GM20431 (cell line): Measurements from ENCODE around the gene KRTAP4-16.
"Not testable (repeated sequence)": the region's sequence is repeated elsewhere in the genome, so short reads cannot be mapped to it uniquely, and the experiment has no call there.

ENCODE experiments used
- in situ Hi-C: fragments of 300-500 bp; cut with MseI, MboI; formaldehyde crosslinking; loops from one replicate; pipeline ENCODE4 v1.15.0; 2020; ENCODE audit warnings: low sequenced_read_pairs; ENCODE audit not compliant: unreplicated experiment

Gene KRTAP4-16

DNA sequence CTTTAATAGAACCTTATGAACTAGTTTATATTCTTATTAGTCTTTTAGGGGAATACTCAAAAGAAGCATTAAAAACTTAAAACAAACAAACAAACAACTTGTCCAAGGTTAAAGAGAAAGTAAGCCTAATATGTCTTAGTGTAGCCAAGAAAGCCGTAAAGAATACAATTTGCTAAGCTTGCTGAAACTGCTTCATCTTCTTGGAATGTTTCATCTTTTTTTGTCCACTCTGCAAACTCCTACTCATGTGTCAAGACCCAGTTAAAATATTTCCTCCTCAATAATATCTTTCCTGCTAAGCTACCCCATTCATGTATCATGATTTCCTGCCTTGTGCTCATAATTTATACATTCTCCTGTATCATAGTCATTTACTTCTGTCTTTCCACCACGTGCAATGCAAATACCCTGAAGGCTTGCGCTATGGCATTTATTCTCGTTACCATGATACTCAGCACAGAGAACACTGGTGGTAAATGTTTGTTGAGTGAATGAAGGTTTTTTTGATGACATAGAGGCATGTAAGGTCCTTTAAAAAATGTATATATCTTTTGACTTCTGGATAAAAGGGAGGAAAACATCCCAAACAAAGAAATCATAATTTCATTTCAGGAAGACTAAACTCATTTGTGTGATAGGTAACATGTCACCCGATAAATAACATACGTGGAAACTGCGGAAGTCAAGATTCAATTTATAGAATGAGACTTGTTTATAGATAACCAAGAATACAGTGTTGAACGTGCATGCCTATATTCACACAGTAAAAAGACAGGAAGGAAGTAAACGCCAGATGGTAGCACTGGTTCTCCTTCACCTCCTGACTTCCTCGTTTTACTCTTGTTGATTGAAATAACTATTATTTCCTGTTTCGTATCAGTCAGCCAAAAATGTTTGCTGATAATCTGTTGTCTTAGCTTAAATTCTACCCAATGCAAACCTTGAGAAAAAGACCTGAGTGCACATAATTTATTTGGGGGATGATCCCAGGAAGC is 18.0 kb upstream of the KRTAP4-16 start:
- in situ Hi-C loops, result not testable (repeated sequence)

DNA sequence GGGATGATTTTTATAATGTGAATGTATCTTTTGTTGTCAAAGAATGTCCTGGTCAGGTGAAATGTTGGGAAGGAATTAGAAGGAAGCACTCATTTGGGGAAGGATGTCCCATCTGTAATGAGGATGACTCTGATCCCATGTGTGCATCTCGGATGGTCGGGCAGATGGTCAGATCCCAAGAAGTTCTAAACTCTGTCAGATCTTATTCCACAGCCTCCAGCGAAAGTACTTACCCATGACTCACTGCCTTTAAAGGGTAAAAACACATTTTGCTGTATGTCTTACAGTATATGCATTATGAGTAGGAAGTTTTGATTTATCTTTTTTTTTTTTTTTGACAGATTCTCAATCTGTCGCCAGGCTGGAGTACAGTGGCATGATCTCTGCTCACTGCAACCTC is 16.7 kb upstream of the KRTAP4-16 start:
- in situ Hi-C loops, result no loop called here

DNA sequence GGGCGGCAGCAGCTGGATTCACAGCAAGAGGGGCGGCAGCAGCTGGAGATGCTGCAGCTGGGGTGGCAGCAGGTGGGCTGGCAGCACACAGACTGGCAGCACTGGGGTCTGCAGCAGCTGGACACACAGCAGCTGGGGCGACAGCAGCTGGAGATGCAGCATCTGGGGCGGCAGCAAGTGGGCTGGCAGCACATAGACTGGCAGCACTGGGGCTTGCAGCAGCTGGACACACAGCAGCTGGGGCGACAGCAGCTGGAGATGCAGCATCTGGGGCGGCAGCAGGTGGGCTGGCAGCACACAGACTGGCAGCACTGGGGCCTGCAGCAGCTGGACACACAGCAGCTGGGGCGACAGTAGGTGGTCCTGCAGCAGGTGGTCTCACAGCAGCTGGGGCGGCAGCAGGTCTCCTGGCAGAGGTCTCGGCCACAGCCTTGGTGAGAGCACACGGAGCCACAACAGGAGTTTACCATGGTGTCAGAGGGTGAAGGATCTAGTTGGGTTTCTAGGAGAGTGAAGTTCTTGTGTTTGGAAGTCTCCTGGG is 15.9 kb upstream of the KRTAP4-16 start, which contains the start of gene KRTAP4-11:
Gene KRTAP4-11 (minus strand): TSS at position 528 of the 541 bp plus-strand sequence. CDS start 58 bp downstream, at position 470.
- in situ Hi-C loops, result not testable (repeated sequence)

DNA sequence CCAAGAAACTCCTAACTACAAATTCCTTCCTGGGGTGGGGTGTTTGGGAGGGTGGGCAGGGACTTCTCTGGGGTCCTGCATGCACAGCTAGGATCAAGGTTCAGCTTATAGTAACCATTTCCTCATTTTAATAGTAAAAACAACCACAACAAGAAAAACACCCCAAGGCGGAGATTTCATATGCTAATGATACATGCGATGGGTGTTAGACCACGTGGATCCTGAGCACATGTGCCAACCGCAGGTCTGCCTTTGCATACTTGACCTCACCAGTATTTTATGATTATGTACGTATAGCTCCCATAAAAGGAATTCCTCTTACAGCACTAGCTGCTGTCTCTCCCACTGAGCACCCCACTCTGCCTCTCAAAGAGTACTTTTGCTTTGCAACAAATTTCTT is 14.3 kb upstream of the KRTAP4-16 start:
- in situ Hi-C loops, result no loop called here

DNA sequence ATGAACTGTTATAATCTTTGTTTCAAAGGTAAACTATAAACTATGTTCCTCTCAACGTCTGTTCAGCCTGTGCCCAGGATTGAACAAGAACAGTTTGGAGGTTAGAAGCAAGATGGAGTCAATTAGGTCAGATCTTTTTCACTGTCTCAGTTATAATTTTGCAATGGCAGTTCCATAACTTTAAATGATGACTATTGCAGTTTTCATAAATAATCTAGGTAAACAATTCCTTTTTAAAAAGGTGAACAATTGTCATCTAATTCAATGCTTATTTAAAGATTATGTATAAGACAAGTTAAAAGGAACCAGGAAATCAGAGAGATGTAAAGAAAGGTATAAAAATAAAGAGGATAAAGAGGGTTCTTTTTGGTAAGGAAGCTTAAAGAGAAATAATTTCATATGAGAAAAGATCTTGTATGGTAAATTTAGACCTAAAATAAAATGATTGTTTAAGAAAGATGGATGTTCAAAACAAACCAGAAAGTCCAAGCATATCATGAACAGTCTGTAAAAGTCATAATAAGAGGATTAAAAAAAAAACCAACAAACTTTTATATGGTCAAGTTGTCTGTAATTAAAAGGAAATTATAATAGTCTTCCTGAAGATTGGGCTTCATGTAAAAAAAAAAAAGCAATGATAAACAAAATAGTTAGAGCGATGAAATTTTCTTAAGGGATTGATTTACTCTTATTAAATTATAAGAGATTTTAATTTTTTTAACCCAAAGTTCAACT is 9.3 kb upstream of the KRTAP4-16 start:
- in situ Hi-C loops, result no loop called here

DNA sequence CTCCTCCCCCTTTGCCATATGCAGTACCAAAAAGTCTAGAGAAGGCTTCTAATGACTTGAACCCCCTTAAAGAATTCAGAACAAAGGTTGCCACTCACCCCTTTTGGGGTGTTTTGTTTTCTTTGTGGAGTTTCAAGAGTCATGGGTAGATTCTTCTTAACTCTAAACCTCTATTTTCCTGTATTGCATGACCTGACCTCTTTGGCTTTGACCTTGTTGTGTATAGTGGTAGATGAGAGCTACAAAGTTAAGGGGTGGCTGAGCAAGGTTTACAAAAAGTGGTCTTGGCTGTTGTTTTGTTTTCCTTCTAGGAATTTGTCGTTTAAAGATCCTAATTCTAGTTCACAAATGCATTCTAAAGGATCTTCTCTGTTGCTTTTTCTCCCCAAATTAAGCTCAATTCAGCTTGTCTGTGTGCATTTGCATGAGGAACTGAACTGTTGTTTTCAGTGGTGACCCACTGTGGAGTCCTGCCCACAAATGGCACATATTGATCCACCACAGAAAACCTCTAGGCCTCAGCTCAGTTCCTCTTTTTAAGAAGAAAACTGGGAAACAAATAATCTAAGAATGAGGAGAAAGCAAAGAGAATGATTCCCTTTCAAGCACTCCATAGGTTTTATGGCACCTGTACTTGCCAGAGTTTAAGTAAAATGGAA is 6.8 kb upstream of the KRTAP4-16 start:
- in situ Hi-C loops, result not testable (repeated sequence)

DNA sequence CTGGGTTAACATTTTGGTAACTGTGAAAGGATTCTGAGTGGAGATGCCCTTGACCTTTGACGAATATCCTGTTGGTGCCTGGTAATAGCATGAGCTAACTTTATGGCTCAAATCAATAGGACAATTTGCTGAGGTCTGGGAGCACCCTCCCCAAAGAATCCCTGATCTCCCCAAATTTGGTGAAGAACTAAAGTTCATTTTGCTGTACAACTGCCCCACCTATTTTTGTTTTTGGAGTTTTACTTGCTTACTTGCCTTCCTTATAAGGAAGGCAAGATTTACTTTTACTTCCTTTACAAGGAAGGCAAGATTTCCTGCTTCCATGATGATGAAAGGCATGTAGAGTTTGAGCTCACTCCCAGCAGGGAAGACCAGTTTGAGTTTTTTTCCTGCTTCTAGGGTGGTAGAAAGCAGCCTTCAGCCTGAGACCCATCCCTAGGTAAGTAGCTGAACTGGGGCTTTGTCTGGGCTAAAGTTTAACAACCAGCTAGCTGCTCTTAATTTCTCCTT is 6.0 kb upstream of the KRTAP4-16 start:
- in situ Hi-C loops, result no loop called here

DNA sequence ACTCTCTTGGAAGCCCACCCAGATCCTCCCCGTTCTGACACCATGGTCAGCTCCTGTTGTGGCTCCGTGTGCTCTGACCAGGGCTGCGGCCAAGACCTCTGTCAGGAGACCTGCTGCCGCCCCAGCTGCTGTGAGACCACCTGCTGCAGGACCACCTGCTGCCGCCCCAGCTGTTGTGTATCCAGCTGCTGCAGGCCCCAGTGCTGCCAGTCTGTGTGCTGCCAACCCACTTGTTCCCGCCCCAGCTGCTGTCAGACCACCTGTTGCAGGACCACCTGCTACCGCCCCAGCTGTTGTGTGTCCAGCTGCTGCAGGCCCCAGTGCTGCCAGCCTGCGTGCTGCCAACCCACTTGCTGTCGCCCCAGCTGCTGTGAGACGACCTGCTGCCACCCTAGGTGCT is 3.3 kb upstream of the KRTAP4-16 start, which contains the start of gene KRTAP4-9:
Gene KRTAP4-9 (plus strand): TSS at position 43 of the 400 bp plus-strand sequence. CDS start 0 bp downstream, at position 43.
- in situ Hi-C loops, result not testable (repeated sequence)

DNA sequence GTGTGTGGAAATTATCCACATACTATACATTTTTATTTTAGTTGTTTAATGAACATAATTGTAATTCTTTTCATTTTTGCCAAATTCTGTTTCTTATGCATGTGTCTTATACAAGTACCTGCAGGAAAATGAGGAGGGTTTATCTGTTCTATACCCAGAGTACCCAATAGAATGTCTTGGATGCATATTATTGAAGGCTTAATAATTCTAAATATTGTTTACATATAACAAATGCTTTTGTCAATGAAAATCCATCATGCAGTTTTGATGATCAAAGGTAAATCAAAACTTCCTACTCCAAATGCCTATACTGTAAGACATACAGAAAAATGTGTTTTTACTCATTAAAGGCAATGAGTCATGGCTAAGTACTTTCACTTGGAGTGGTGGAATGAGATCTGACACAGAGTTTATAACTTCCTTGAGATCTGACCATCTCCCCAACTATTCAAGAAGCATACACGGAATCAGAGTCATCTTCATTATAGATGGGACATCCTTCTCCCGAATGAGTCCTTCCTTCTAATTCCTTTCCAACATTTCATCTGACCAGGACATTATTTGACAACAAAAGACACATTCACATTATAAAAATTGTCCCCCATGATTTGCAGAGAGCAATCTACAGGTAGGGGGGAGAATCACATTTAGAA is 2.5 kb upstream of the KRTAP4-16 start:
- in situ Hi-C loops, result not testable (repeated sequence)

DNA sequence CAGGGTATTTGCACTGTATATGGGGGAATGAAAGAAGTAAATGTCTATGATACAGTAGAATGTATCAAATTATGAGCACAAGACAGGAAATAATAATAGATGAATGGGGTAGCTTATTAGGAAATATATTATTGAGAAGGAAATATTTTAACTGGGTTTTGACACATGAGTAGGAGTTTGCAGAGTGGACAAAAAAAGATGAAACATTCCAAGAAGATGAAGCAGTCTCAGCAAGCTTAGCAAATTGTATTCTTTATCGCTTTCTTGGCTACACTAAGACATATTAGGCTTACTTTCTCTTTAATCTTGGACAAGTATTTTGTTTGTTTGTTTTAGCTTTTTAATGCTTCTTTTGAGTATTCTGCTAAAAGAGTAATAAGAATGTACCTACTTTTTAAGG is 1.9 kb upstream of the KRTAP4-16 start:
- in situ Hi-C loops, result no loop called here

DNA sequence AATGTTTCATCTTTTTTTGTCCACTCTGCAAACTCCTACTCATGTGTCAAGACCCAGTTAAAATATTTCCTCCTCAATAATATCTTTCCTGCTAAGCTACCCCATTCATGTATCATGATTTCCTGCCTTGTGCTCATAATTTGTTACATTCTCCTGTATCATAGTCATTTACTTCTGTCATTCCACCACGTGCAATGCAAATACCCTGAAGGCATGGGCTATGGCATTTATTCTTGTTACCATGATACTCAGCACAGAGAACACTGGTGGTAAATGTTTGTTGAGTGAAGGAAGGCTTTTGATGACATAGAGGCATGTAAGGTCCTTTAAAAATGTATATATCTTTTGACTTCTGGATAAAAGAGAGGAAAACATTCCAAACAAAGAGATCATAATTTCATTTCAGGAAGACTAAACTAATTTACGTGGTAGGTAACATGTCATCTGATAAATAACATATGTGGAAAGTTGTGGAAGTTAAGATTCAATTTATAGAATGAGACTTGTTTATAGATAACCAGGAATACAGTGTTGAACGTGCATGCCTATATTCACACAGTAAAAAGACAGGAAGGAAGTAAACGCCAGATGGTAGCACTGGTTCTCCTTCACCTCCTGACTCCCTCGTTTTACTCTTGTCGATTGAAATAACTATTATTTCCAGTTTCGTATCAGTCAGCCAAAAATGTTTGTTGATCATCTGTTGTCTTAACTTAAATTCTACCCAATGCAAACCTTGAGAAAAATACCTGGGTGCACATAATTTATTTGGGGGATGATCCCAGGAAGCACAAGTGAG is 2.1 kb downstream of the KRTAP4-16 start:
- in situ Hi-C loops, result not testable (repeated sequence)

DNA sequence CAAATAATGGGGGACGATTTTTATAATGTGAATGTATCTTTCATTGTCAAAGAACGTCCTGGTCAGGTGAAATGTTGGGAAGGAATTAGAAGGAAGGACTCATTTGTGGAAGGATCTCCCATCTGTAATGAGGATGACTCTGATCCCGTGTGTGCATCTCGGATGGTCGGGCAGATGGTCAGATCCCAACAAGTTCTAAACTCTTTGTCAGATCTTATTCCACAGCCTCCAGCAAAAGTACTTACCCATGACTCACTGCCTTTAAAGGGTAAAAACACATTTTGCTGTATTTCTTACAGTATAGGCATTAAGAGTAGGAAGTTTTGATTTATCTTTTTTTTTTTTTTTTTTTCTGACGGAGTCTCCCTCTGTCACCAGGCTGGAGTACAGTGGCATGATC is 3.5 kb downstream of the KRTAP4-16 start:
- in situ Hi-C loops, result no loop called here

DNA sequence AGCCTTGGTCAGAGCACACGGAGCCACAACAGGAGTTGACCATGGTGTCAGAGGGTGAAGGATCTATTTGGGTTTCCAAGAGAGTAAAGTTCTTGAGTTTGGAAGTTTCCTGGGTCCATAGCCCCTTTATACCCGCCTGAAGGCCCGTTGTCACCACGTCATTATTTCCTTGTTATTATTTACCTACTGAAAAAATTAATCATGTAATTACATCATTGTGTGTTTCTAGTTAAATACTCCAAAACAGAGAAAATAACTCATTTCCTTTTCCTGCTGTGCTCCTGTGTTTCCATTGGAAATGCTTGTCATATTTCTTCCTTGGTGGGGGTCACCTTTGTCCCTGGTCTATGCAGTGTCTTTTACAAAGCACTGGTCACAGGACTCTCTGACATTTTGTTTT is 4.0 kb downstream of the KRTAP4-16 start, which contains the start of gene KRTAP4-8:
Gene KRTAP4-8 (minus strand): TSS at position 101 of the 400 bp plus-strand sequence. CDS start 58 bp downstream, at position 43.
- in situ Hi-C loops, result no loop called here

DNA sequence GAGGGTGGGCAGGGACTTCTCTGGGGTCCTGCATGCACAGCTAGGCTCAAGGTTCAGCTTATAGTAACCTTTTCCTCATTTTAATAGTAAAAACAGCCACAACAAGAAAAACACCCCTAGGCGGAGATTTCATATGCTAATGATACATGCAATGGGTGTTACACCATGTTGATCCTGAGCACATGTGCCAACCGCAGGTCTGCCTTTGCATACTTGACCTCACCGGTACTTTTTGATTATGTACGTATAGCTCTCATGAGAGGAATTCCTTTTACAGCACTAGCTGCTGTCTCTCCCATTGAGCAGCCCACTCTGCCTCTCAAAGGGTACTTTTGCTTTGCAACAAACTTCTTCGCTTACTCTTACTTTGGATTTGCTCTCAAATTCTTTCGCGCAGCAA is 6.0 kb downstream of the KRTAP4-16 start:
- in situ Hi-C loops, result no loop called here

DNA sequence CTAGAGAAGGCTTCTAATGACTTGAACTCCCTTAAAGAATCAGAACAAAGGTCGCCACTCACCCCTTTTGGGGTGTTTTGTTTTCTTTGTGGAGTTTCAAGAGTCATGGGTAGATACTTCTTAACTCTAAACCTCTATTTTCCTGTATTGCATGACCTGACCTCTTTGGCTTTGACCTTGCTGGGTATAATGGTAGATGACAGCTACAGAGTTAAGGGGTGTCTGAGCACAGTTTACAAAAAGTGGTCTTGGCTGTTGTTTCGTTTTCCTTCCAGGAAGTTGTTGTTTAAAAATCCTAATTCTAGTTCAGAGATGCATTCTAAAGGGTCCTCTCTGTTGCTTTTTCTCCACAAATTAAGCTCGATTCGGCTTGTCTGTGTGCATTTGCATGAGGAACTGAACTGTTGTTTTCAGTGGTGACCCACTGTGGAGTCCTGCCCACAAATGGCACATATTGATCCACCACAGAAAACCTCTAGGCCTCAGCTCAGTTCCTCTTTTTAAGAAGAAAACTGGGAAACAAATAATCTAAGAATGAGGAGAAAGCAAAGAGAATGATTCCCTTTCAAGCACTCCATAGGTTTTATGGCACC is 13.2 kb downstream of the KRTAP4-16 start:
- in situ Hi-C loops, result not testable (repeated sequence)

DNA sequence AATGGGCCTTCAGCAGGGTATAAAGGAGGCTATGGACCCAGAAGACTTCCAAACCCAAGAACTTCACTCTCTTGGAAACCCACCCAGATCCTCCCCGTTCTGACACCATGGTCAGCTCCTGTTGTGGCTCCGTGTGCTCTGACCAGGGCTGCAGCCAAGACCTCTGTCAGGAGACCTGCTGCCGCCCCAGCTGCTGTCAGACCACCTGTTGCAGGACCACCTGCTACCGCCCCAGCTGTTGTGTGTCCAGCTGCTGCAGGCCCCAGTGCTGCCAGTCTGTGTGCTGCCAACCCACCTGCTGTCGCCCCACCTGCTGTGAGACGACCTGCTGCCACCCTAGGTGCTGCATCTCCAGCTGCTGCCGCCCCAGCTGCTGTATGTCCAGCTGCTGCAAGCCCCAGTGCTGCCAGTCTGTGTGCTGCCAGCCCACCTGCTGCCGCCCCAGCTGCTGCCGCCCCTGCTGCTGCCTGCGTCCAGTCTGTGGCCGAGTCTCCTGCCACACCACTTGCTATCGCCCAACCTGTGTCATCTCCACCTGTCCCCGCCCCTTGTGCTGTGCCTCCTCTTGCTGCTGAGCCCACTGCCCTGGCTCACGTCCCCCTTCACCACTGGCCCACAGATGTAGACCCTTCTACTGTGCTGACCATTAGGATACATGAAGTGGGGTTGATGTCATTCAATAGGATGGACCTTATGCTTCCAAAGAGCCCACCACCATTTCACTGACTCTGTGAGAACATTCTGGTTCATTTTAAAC is 17.7 kb downstream of the KRTAP4-16 start, which contains the start of gene KRTAP4-7:
Gene KRTAP4-7 (plus strand): TSS at position 51 of the 757 bp plus-strand sequence. CDS start 57 bp downstream, at position 108.
- in situ Hi-C loops, result not testable (repeated sequence)

DNA sequence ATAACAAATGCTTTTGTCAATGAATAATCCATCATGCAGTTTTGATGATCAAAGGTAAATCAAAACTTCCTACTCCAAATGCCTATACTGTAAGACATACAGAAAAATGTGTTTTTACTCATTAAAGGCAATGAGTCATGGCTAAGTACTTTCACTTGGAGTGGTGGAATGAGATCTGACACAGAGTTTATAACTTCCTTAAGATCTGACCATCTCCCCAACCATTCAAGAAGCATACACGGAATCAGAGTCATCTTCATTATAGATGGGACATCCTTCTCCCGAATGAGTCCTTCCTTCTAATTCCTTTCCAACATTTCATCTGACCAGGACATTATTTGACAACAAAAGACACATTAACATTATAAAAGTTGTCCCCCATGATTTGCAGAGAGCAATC is 18.6 kb downstream of the KRTAP4-16 start:
- in situ Hi-C loops, result not testable (repeated sequence)
